ENCODE data around the gene TFAP2B. TPM values are rescaled to one million over a fixed set of nuclear protein-coding genes. Genes with fewer than 3 reads are reported as not detected.

The TFAP2B gene
- total RNA-seq, 1 experiment from 2014 or later = not detected

GRCh38 chr6:50840112-50840810 is 21.6 kb downstream of the TFAP2B start:
- no peak for TF ChIP-seq CTCF (conservative IDR thresholded peaks at IDR 0.05)
- H3K4me1 ChIP-seq (ENCODE audit: insufficient read depth, low read length) = 0 out of 2 replicates have a peak, but pooled peaks cover 2% of the 10 kb centered on the region

More at GRCh38 chr6:50840112-50840810, 21.6 kb downstream of the TFAP2B start:
- Histone ChIP-seq H4K5ac (ENCODE audit: insufficient read length, low read depth, low read length) (no peak overlapping the region), H2BK20ac (ENCODE audit: low read depth, low read length, poor library complexity, severe bottlenecking) (no peak overlapping the region), H3K9me3 (ENCODE audit: control insufficient read depth, low read depth, low read length) (no peaks in the 10 kb centered on the region), H2AK5ac (ENCODE audit: insufficient read length, low read length) (no peak overlapping the region), H3K27me3 (ENCODE audit: insufficient read depth, low read length) (peaks cover 87% of the 10 kb centered on the region), H3K27ac (ENCODE audit: insufficient read length, low read depth, low read length) (no peak overlapping the region), H2BK15ac (ENCODE audit: low read depth, low read length) (no peak overlapping the region), H3K79me1 (ENCODE audit: insufficient read depth, low read depth, low read length, poor library complexity, severe bottlenecking) (no peaks in the 10 kb centered on the region), H3K14ac (ENCODE audit: insufficient read depth, low read length) (no peak overlapping the region), H2BK120ac (ENCODE audit: low read depth, low read length, poor library complexity, severe bottlenecking) (no peak overlapping the region), H4K8ac (replicated peaks; ENCODE audit: insufficient read length, low read depth, low read length) (no peak overlapping the region), H3K18ac (ENCODE audit: insufficient read length, low read depth, low read length) (no peak overlapping the region), H2AFZ (ENCODE audit: low read length) (no peak overlapping the region), H3K79me2 (ENCODE audit: insufficient read depth, low read length) (no peaks in the 10 kb centered on the region), H2BK12ac (ENCODE audit: insufficient read length, low read depth, low read length) (no peak overlapping the region), H3K9ac (ENCODE audit: extremely low read depth, insufficient read length, low read length) (no peak overlapping the region), H4K20me1 (ENCODE audit: control insufficient read depth, insufficient read depth, insufficient read length) (no peaks in the 10 kb centered on the region), H4K91ac (ENCODE audit: insufficient read length, low read depth, low read length) (no peak overlapping the region), H3T11ph (ENCODE audit: low read length) (no peak overlapping the region), H3K4ac (ENCODE audit: low read depth, low read length) (no peak overlapping the region), H2BK5ac (ENCODE audit: insufficient read length, low read length) (no peak overlapping the region), H3K23ac (ENCODE audit: insufficient read length, low read depth, low read length) (no peak overlapping the region), H3K4me2 (ENCODE audit: insufficient read depth, insufficient read length, low read length) (no peak overlapping the region), H3K56ac (ENCODE audit: insufficient read length, low read depth, low read length) (no peak overlapping the region), H3K23me2 (ENCODE audit: insufficient read length, low read depth, low read length, poor library complexity, severe bottlenecking) (peaks cover 6% of the 10 kb centered on the region)
- H3K27ac Mint-ChIP-seq = no peak overlapping the region
- H3K36me3 Mint-ChIP-seq (ENCODE audit: insufficient read depth in 1 of 3, low read depth in 3 of 3) = no peaks in the 10 kb centered on the region; a peak in 1 of 7 replicates
- peaks cover 0 to 2% of the 10 kb centered on the region in 2 experiments; a peak in 2 of 5 replicates for H3K9me3 Mint-ChIP-seq
- H3K4me1 Mint-ChIP-seq = peaks cover 36 to 50% of the 10 kb centered on the region in 2 experiments
- peak; percentile 34 for DNase-seq
- peaks cover 100% of the 10 kb centered on the region for H3K27me3 Mint-ChIP-seq (ENCODE audit: low read depth)
- H3K4me3 Mint-ChIP-seq = no peak overlapping the region; a peak in 2 of 5 replicates
- no CpG with 5 or more reads among the region's 15 CpGs for WGBS (ENCODE audit: extremely low coverage, insufficient read length, low lambda C conversion rate)

All from H9 (cell line).